Right atrium auricular region (tissue), 2 donors: ENCODE results near the gene ARSK. TPM values are rescaled to one million over a fixed set of nuclear protein-coding genes. Genes with fewer than 3 reads are reported as not detected.
A peak's percentile ranks its signal among the peaks of the same experiment; 100 is the strongest.
"Not testable (repeated sequence)": the region's sequence is repeated elsewhere in the genome, so short reads cannot be mapped to it uniquely, and the experiment has no call there.

ENCODE experiments used
- DNase-seq: peaks from one replicate; pipeline ENCODE4 v3.0.0-alpha.2; 2019; ENCODE audit warnings: low spot score
- H3K27ac ChIP-seq, 2 donors: fragments of 200-600 bp; sonication (generic); 1 replicate in 1 of 2; 2 replicates in 1 of 2; pipeline ENCODE4 v1.5.1; 2016 to 2019
- H3K27me3 ChIP-seq, 2 donors: fragments of 200-600 bp; sonication (generic); one replicate each; pipeline versions ENCODE4 v1.5.1 to v1.6.0; 2017 to 2019
- H3K36me3 ChIP-seq: fragments of 200-600 bp; sonication (generic); one replicate; pipeline ENCODE4 v1.5.1; 2016
- H3K4me1 ChIP-seq, 2 donors: fragments of 200-600 bp; sonication (generic); one replicate each; pipeline versions ENCODE4 v1.5.1 to v1.6.0; 2017 to 2019
- H3K4me3 ChIP-seq, 2 donors: fragments of 200-600 bp; sonication (generic); 1 replicate in 1 of 2; 2 replicates in 1 of 2; pipeline ENCODE4 v1.5.1; 2017 to 2019; ENCODE audit warnings: mild to moderate bottlenecking in 1 of 2, moderate library complexity in 1 of 2
- H3K9me3 ChIP-seq, 2 donors: fragments of 200-600 bp; sonication (generic); one replicate each; pipeline ENCODE4 v1.5.1; 2019
- CTCF ChIP-seq, 2 donors: fragments of 200-600 bp; sonication (generic); IDR thresholded peaks; one replicate each; pipeline ENCODE4 v1.5.1; 2019; ENCODE audit warnings: antibody characterized with exemption in 2 of 2
- total RNA-seq, 2 donors: library from RNA; depleted of rRNA; stranded (reverse); fragments of >200 nt; gene quantifications; one replicate each; pipeline ENCODE4 v1.1.0, GENCODE V29; 2016

Gene ARSK
- total RNA-seq, 2 donors from 2014 or later: 3.7 to 6.0 TPM

GRCh38 chr5:95644351-95645042 lies 89.6 kb downstream of the ARSK start:
- Histone ChIP-seq H3K27me3 (no peaks in the 10 kb centered on the region), H3K27ac (peak overlapping the region; percentile 95), H3K9me3 (no peaks in the 10 kb centered on the region), H3K4me1 (peaks cover 0 to 10% of the 10 kb centered on the region in 2 donors), H3K36me3 (no peaks in the 10 kb centered on the region), H3K4me3 (no peak overlapping the region)
- peak; percentile 44 to 79 for TF ChIP-seq CTCF (IDR thresholded peaks at IDR 0.05)
- peak; percentile 74 for DNase-seq

GRCh38 chr5:95646226-95646568 lies 91.3 kb downstream of the ARSK start:
- H3K9me3 ChIP-seq, DNase-seq, H3K36me3 ChIP-seq, H3K27me3 ChIP-seq: not testable (repeated sequence)
- Histone ChIP-seq H3K4me3 (peak overlapping the region in 1 of 2 donors; percentile 59), H3K27ac (peak overlapping the region; percentile 95), H3K4me1 (peaks cover 0 to 10% of the 10 kb centered on the region in 2 donors)

GRCh38 chr5:95646569-95647431 lies 91.9 kb downstream of the ARSK start, which contains the start of gene RFESD:
TSS of gene RFESD (plus strand) at chr5:95646777. CDS start at chr5:95652272, 5,495 bp downstream.
- H3K4me3 ChIP-seq: peak within 1 kb of the TSS; percentile 44 to 59
- DNase-seq: peak; percentile 100
- H3K27ac ChIP-seq: peak within 1 kb of the TSS; percentile 95
- TF ChIP-seq CTCF (IDR thresholded peaks at IDR 0.05): no peak
- no peaks in the 10 kb centered on the region for H3K9me3 ChIP-seq
- peaks cover 0 to 10% of the 10 kb centered on the region in 2 donors for H3K4me1 ChIP-seq
- H3K36me3 ChIP-seq: no peaks in the 10 kb centered on the region
- H3K27me3 ChIP-seq: no peaks in the 10 kb centered on the region

GRCh38 chr5:95647886-95648860 lies 93.3 kb downstream of the ARSK start:
- peak overlapping the region; percentile 95 for H3K27ac ChIP-seq

GRCh38 chr5:95649274-95649673 lies 94.4 kb downstream of the ARSK start:
- Histone ChIP-seq H3K9me3 (no peaks in the 10 kb centered on the region), H3K4me3 (no peak overlapping the region), H3K27me3 (no peaks in the 10 kb centered on the region), H3K4me1 (peaks cover 0 to 9% of the 10 kb centered on the region in 2 donors), H3K36me3 (no peaks in the 10 kb centered on the region), H3K27ac (no peak overlapping the region)
- TF ChIP-seq CTCF (IDR thresholded peaks at IDR 0.05): no peak
- DNase-seq: no peak

More at GRCh38 chr5:95647886-95648860, 93.3 kb downstream of the ARSK start:
- Histone ChIP-seq H3K4me3 (no peak overlapping the region), H3K27me3 (no peaks in the 10 kb centered on the region), H3K36me3 (no peaks in the 10 kb centered on the region), H3K9me3 (no peaks in the 10 kb centered on the region), H3K4me1 (peaks cover 0 to 10% of the 10 kb centered on the region in 2 donors)
- no peak for TF ChIP-seq CTCF (IDR thresholded peaks at IDR 0.05)
- DNase-seq: no peak
